HepG2 (cell line): ENCODE measurements around the gene MTHFR. TPM values are rescaled to one million over a fixed set of nuclear protein-coding genes. Genes with fewer than 3 reads are reported as not detected.

Experiments
- ATAC-seq: fragments of 200-7000 bp; cut with Tn5 transposase; 3 replicates; pipeline ENCODE4 v1.9.1; 2020; ENCODE audit warnings: mild to moderate bottlenecking, moderate library complexity
- BruUV-seq: library from RNA; stranded (reverse); fragments of 400-500 nt; replicated peaks from 2 replicates; lab custom pipeline; 2021; lab: Mats Ljungman, UMichigan
- CTCF ChIA-PET: fragments of 300-600 bp; formaldehyde crosslinking; extraction: SDS; loops from one replicate; lab custom pipeline; 2021; ENCODE audit warnings: low total read pairs, inconsistent platforms, low intra/inter-chr PET ratio; lab: Yijun Ruan, JAX
- POLR2A ChIA-PET: fragments of 350-600 bp; sonication (Branson Sonifier 250); formaldehyde crosslinking; loops from one replicate; lab custom pipeline; 2020; ENCODE audit warnings: antibody characterized with exemption, inconsistent platforms; lab: Yijun Ruan, JAX
- DNase-seq: peaks from one replicate; pipeline ENCODE4 v3.0.0-alpha.2; 2015; ENCODE audit warnings: low spot score
- FAIRE-seq: peaks from 3 replicates; lab custom pipeline; 2011; peaks lifted over from hg19 to GRCh38; lab: Jason Lieb, UNC
- H2AFZ ChIP-seq: one replicate; pipeline ENCODE4 v1.6.1; 2011; ENCODE audit warnings: low read length, inconsistent platforms
- H3K27ac ChIP-seq: fragments of 300-600 bp; 3 replicates; pipeline ENCODE4 v1.8.0; 2011; ENCODE audit warnings: mixed run types, mild to moderate bottlenecking, mixed read lengths, low read length, inconsistent platforms; ENCODE audit not compliant: insufficient read depth; ENCODE audit errors: extremely low read length
- H3K27me3 ChIP-seq, 2 experiments: fragments of 200-600 bp in 1 of 2; 2 replicates in 1 of 2; 3 replicates in 1 of 2; pipeline versions ENCODE4 v1.6.0 to v1.8.0; 2011; ENCODE audit warnings: low read length in 2 of 2, mild to moderate bottlenecking in 2 of 2, moderate library complexity in 2 of 2, inconsistent platforms in 1 of 2; ENCODE audit not compliant: insufficient read depth in 2 of 2, control insufficient read depth in 1 of 2
- H3K36me3 ChIP-seq, 2 experiments: fragments of 200-600 bp in 1 of 2; replicated peaks in 1 of 2; 2 replicates in 1 of 2; 3 replicates in 1 of 2; pipeline versions ENCODE4 v1.5.1 to v1.8.0; 2011; ENCODE audit warnings: low read length in 2 of 2, inconsistent platforms in 1 of 2; ENCODE audit not compliant: insufficient read depth in 2 of 2, control insufficient read depth in 1 of 2
- H3K4me1 ChIP-seq: 2 replicates; pipeline ENCODE4 v1.5.1; 2012; ENCODE audit warnings: low read length, inconsistent platforms; ENCODE audit not compliant: insufficient read depth
- H3K4me2 ChIP-seq: 2 replicates; pipeline ENCODE4 v1.6.0; 2011; ENCODE audit warnings: low read depth, low read length, inconsistent platforms
- H3K4me3 ChIP-seq, 3 experiments: fragments of 200-600 bp in 1 of 3; sonication (generic), shearing (Covaris generic) in 1 of 3; replicated peaks in 1 of 3; 2 replicates each; pipeline ENCODE4 v1.5.1; 2011 to 2016; ENCODE audit warnings: low read length in 3 of 3, inconsistent platforms in 2 of 3, low read depth in 2 of 3, mild to moderate bottlenecking in 2 of 3, control low read depth in 1 of 3, mixed read lengths in 1 of 3; ENCODE audit not compliant: insufficient read depth in 1 of 3
- H3K79me2 ChIP-seq: one replicate; pipeline ENCODE4 v1.6.1; 2011; ENCODE audit warnings: low read length, inconsistent platforms; ENCODE audit not compliant: insufficient read depth
- H3K9ac ChIP-seq: 2 replicates; pipeline ENCODE4 v1.6.0; 2011; ENCODE audit warnings: mild to moderate bottlenecking, low read depth, low read length, inconsistent platforms; ENCODE audit not compliant: insufficient read depth
- H3K9me3 ChIP-seq: 2 replicates; pipeline ENCODE4 v1.5.1; 2012; ENCODE audit warnings: mild to moderate bottlenecking, low read length
- H4K20me1 ChIP-seq: 2 replicates; pipeline ENCODE4 v1.6.0; 2011; ENCODE audit warnings: inconsistent platforms, mild to moderate bottlenecking, low read length, moderate library complexity; ENCODE audit not compliant: insufficient read depth
- ATF6 ChIP-seq: sonication (generic); formaldehyde crosslinking; conservative IDR thresholded peaks from 2 replicates; pipeline ENCODE4 v1.4.0; 2020; ENCODE audit warnings: missing genetic modification reagents
- CEBPB ChIP-seq: IDR thresholded peaks from 2 replicates; pipeline ENCODE4 v1.6.1; 2011; ENCODE audit warnings: low read depth, low read length, improper control_type of control experiment, borderline replicate concordance
- CEBPG ChIP-seq: IDR thresholded peaks from 2 replicates; pipeline ENCODE4 v1.6.1; 2016
- HCFC1 ChIP-seq: fragments of 150-350 bp; IDR thresholded peaks from 2 replicates; pipeline ENCODE4 v1.6.1; 2014; ENCODE audit warnings: low read depth, low read length
- NFAT5 ChIP-seq: sonication (generic); formaldehyde crosslinking; IDR thresholded peaks from 2 replicates; pipeline ENCODE4 v1.4.0; 2020; ENCODE audit warnings: missing genetic modification reagents
- NR1H2 ChIP-seq: sonication (generic); formaldehyde crosslinking; IDR thresholded peaks from 2 replicates; pipeline ENCODE4 v1.8.1; 2022; ENCODE audit warnings: low read depth, missing genetic modification reagents, borderline replicate concordance
- RFX5 ChIP-seq: IDR thresholded peaks from 2 replicates; pipeline ENCODE4 v1.6.1; 2011; ENCODE audit warnings: low read depth, low read length, improper control_type of control experiment
- ZKSCAN1 ChIP-seq: fragments of 150-350 bp; IDR thresholded peaks from 2 replicates; pipeline ENCODE4 v1.6.1; 2014; ENCODE audit warnings: low read length
- ZNF264 ChIP-seq: sonication (generic); formaldehyde crosslinking; IDR thresholded peaks from 2 replicates; pipeline ENCODE4 v1.4.0; 2020; ENCODE audit warnings: missing genetic modification reagents
- ZNF629 ChIP-seq: sonication (generic); formaldehyde crosslinking; conservative IDR thresholded peaks from 2 replicates; pipeline ENCODE4 v1.5.0; 2020; ENCODE audit warnings: missing genetic modification reagents
- ZNF768 ChIP-seq: sonication (generic); formaldehyde crosslinking; IDR thresholded peaks from 2 replicates; pipeline ENCODE4 v1.4.0; 2020; ENCODE audit warnings: missing genetic modification reagents
- ZNF777 ChIP-seq: sonication (generic); formaldehyde crosslinking; IDR thresholded peaks from 2 replicates; pipeline ENCODE4 v1.4.0; 2020; ENCODE audit warnings: missing genetic modification reagents
- ZNF788 ChIP-seq: sonication (generic); formaldehyde crosslinking; IDR thresholded peaks from 2 replicates; pipeline ENCODE4 v1.5.0; 2020; ENCODE audit warnings: mild to moderate bottlenecking, missing genetic modification reagents, borderline replicate concordance
- ZNF83 ChIP-seq: sonication (generic); formaldehyde crosslinking; IDR thresholded peaks from 2 replicates; pipeline ENCODE4 v1.4.0; 2020; ENCODE audit warnings: missing genetic modification reagents, mild to moderate bottlenecking, borderline replicate concordance
- ZNF839 ChIP-seq: sonication (generic); formaldehyde crosslinking; IDR thresholded peaks from 2 replicates; pipeline ENCODE4 v1.4.0; 2020; ENCODE audit warnings: missing genetic modification reagents, mild to moderate bottlenecking, borderline replicate concordance
- WGBS: methylation state at CpG from one replicate; pipeline ENCODE4 v1.1.6; 2017; ENCODE audit warnings: low lambda C conversion rate; 5-methylcytosine and 5-hydroxymethylcytosine counted together
- in situ Hi-C: cut with HindIII; loops from 2 replicates; pipeline ENCODE4 v1.10.0; 2017; ENCODE audit warnings: low pct_unique_long_range_greater_than_20kb; ENCODE audit not compliant: extremely low pct_ligation_motif_present
- intact Hi-C: fragments of 100-400 bp; cut with micrococcal nuclease; formaldehyde crosslinking; loops from one replicate; pipeline ENCODE4 v1.10.0; 2022; ENCODE audit not compliant: unreplicated experiment
- polyA plus RNA-seq, 8 experiments: library from polyadenylated mRNA; depleted of rRNA in 3 of 8; stranded (reverse) in 7 of 8; unstranded in 1 of 8; fragments of >200 nt; fragmentation: Illumina TruSeq in 4 of 8; extraction: Trizol in 4 of 8; gene quantifications; 2 replicates each; pipeline versions ENCODE4 v1.2.1 to v1.2.3, GENCODE V29; 2011 to 2016; ENCODE audit warnings: low read depth in 4 of 8, missing spikeins in 1 of 8, mixed read lengths in 1 of 8; ENCODE audit not compliant: insufficient read depth in 1 of 8
- total RNA-seq, 5 experiments: library from RNA; depleted of rRNA; stranded (reverse); fragments of >200 nt; fragmentation: Illumina TruSeq; extraction: Trizol; gene quantifications; 2 replicates each; pipeline ENCODE4 v1.2.3, GENCODE V29; 2016; ENCODE audit warnings: low read depth in 1 of 5

The MTHFR gene
- total and polyA plus RNA-seq, 2 of the 13 experiments (the other 11 are each of a cell fraction or from before 2014, with no cell fraction given), result 3.8 to 8.2 TPM

DNA sequence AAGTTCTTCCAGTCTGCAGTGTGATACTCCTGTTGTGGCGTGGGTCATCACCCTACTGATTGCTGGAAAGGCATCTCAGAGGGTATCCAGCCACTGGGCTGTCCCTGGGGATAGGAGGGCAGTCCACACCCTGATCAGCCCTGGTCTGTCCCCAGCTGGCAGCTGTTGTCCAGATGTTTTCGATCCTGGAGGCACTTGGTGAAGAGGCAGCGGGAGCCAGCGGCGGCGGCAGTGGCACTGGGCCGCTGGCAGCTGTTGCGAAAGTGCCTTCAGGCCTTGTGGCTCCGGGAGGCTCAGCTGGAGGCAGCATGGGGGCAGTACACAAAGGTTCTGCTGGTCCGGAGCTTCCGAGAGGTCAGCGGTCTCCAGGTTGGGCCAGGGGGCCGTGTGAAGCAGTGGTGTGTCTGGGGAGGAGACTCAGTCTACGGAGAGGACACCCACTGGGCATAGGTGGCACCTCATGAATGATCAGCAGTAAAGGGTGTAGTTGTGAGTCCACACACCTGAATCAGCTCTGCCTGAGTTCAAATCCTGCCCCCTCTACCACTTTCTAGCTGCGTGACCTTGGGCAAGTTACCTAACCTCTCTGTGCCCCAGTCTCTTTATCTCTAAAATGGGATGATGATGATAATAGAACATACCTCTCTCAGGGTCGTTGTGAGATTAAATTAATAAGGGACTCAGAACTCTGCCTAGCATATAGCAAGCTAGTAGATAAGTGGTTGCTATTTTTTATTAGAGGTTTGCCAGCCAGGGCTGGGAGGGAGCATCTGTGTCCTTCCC is 37.7 kb downstream of the MTHFR start:
- 45% methylated on average over 2 of the region's 16 CpGs for WGBS
- no peak for ATAC-seq
- DNase-seq, result no peak
- in situ Hi-C loops (no loop called here), intact Hi-C loops (no loop called here)
- Histone ChIP-seq H3K4me3 (no peak overlapping the region), H4K20me1 (no peaks in the 10 kb centered on the region), H3K4me2 (no peak overlapping the region; the same call in 1 of the 2 replicates), H3K9me3 (no peaks in the 10 kb centered on the region), H2AFZ (no peak overlapping the region), H3K79me2 (no peaks in the 10 kb centered on the region), H3K4me1 (peaks cover 5% of the 10 kb centered on the region; the same call in 1 of the 2 replicates), H3K27me3 (peaks cover 13 to 46% of the 10 kb centered on the region in 2 experiments; a peak in 4 of 5 replicates), H3K9ac (no peak overlapping the region), H3K27ac (no peak overlapping the region), H3K36me3 (no peaks in the 10 kb centered on the region)
- BruUV-seq, result no TSS peak
- FAIRE-seq, result no peak
- ChIA-PET CTCF (no interaction called here), POLR2A (interaction anchor here (1.4 kb wide), 1 partner anchor 31 kb away, joined by 3 read pairs; no protein-coding TSS in a partner anchor)
- TF ChIP-seq NFAT5 (CRISPR knock-in tag) (no peak), ZNF788 (CRISPR knock-in tag) (no peak), ZNF839 (CRISPR knock-in tag) (no peak), ZNF264 (CRISPR knock-in tag) (no peak), ATF6 (CRISPR knock-in tag) (no peak), RFX5 (no peak), CEBPG (0 out of 2 replicates have a peak, but pooled peaks have one; percentile 31), HCFC1 (no peak), ZNF768 (CRISPR knock-in tag) (peak; percentile 68), ZNF629 (CRISPR knock-in tag) (peak; percentile 37; the same call in 1 of the 2 replicates), NR1H2 (CRISPR knock-in tag) (no peak), ZNF83 (CRISPR knock-in tag) (no peak), ZNF777 (CRISPR knock-in tag) (no peak), ZKSCAN1 (no peak), CEBPB (peak; percentile 64; the same call in 1 of the 2 replicates)
